Osteocyte (in vitro differentiated cells): ENCODE measurements around the gene SLC2A4. TPM values are rescaled to one million over a fixed set of nuclear protein-coding genes. Genes with fewer than 3 reads are reported as not detected.

Experiments used
- DNase-seq: peaks from one replicate; pipeline ENCODE4 v3.0.0; 2021; ENCODE audit warnings: mixed read lengths; ENCODE audit not compliant: unreplicated experiment; ENCODE audit errors: extremely low spot score
- H3K27ac Mint-ChIP-seq: one replicate; pipeline ENCODE4 v1.8.0; 2021; ENCODE audit warnings: mild to moderate bottlenecking, mixed read lengths; ENCODE audit not compliant: unreplicated experiment
- H3K27me3 Mint-ChIP-seq: one replicate; pipeline ENCODE4 v1.8.0; 2021; ENCODE audit warnings: mixed read lengths; ENCODE audit not compliant: unreplicated experiment
- H3K36me3 Mint-ChIP-seq: one replicate; pipeline ENCODE4 v1.8.0; 2021; ENCODE audit warnings: mixed read lengths; ENCODE audit not compliant: unreplicated experiment
- H3K4me1 Mint-ChIP-seq: one replicate; pipeline ENCODE4 v1.8.0; 2021; ENCODE audit warnings: mixed read lengths; ENCODE audit not compliant: unreplicated experiment
- H3K4me3 Mint-ChIP-seq: one replicate; pipeline ENCODE4 v1.8.0; 2021; ENCODE audit warnings: mild to moderate bottlenecking, moderate library complexity, mixed read lengths; ENCODE audit not compliant: unreplicated experiment
- H3K9me3 Mint-ChIP-seq: one replicate; pipeline ENCODE4 v1.8.0; 2021; ENCODE audit warnings: mixed read lengths; ENCODE audit not compliant: unreplicated experiment
- CTCF ChIP-seq: fragments of 200-600 bp; sonication (generic); IDR thresholded peaks from 2 replicates; pipeline ENCODE4 v1.5.0; 2021; ENCODE audit warnings: antibody characterized with exemption, mild to moderate bottlenecking, moderate library complexity
- total RNA-seq: library from RNA; stranded (reverse); gene quantifications from 2 replicates; pipeline ENCODE4 v1.2.1, GENCODE V29; 2021

SLC2A4 gene
- total RNA-seq, 1 donor from 2014 or later: 0.59 TPM

- H3K27me3 Mint-ChIP-seq: no peaks in the 10 kb centered on the region
- no peak for DNase-seq
- no peak overlapping the region for H3K4me3 Mint-ChIP-seq
- H3K36me3 Mint-ChIP-seq: peaks cover 20% of the 10 kb centered on the region
- H3K4me1 Mint-ChIP-seq: peaks cover under 1% of the 10 kb centered on the region
- TF ChIP-seq CTCF: no peak
- no peaks in the 10 kb centered on the region for H3K9me3 Mint-ChIP-seq
- H3K27ac Mint-ChIP-seq: no peak overlapping the region
Observed at GRCh38 chr17:7321466-7321865, 39.9 kb downstream of the SLC2A4 start.

GRCh38 chr17:7322520-7323194 is 41.1 kb downstream of the SLC2A4 start:
- no peaks in the 10 kb centered on the region for H3K27me3 Mint-ChIP-seq
- H3K4me1 Mint-ChIP-seq: peaks cover 1% of the 10 kb centered on the region
- no peak overlapping the region for H3K4me3 Mint-ChIP-seq
- H3K9me3 Mint-ChIP-seq: no peaks in the 10 kb centered on the region
- peaks cover 15% of the 10 kb centered on the region for H3K36me3 Mint-ChIP-seq
- DNase-seq: no peak
- no peak for TF ChIP-seq CTCF
- H3K27ac Mint-ChIP-seq: no peak overlapping the region

GRCh38 chr17:7323731-7324437 is 42.4 kb downstream of the SLC2A4 start:
- H3K9me3 Mint-ChIP-seq: no peaks in the 10 kb centered on the region
- H3K4me3 Mint-ChIP-seq: no peak overlapping the region
- H3K27me3 Mint-ChIP-seq: no peaks in the 10 kb centered on the region
- H3K27ac Mint-ChIP-seq: no peak overlapping the region
- peaks cover 12% of the 10 kb centered on the region for H3K36me3 Mint-ChIP-seq
- DNase-seq: no peak
- peak; percentile 78 for TF ChIP-seq CTCF
- peaks cover 13% of the 10 kb centered on the region for H3K4me1 Mint-ChIP-seq

GRCh38 chr17:7324438-7324779 is 42.9 kb downstream of the SLC2A4 start:
- Mint-ChIP-seq H3K27ac (no peak overlapping the region), H3K27me3 (no peaks in the 10 kb centered on the region), H3K36me3 (peaks cover 12% of the 10 kb centered on the region), H3K9me3 (no peaks in the 10 kb centered on the region), H3K4me3 (no peak overlapping the region), H3K4me1 (peaks cover 13% of the 10 kb centered on the region)
- no peak for DNase-seq
- peak; percentile 10 for TF ChIP-seq CTCF

- Mint-ChIP-seq H3K4me1 (peaks cover 15% of the 10 kb centered on the region), H3K27ac (no peak overlapping the region), H3K36me3 (peaks cover 12% of the 10 kb centered on the region), H3K9me3 (no peaks in the 10 kb centered on the region), H3K4me3 (no peak overlapping the region), H3K27me3 (no peaks in the 10 kb centered on the region)
- no peak for DNase-seq
- TF ChIP-seq CTCF: no peak
Observed at GRCh38 chr17:7325031-7325528, 43.6 kb downstream of the SLC2A4 start.
